Mucosa of descending colon (tissue), 3 donors: ENCODE results near the gene HDAC10. TPM values are rescaled to one million over a fixed set of nuclear protein-coding genes. Genes with fewer than 3 reads are reported as not detected.

Experiments
- ATAC-seq: fragments of 200-7000 bp; cut with Tn5 transposase; one replicate; pipeline ENCODE4 v1.9.1; 2020; ENCODE audit warnings: mild to moderate bottlenecking, moderate library complexity
- DNase-seq, 3 donors: peaks; one replicate each; pipeline ENCODE4 v3.0.0-alpha.2; 2020
- H3K36me3 ChIP-seq: fragments of 200-600 bp; one replicate; pipeline ENCODE4 v1.8.0; 2021; ENCODE audit warnings: low read depth, mild to moderate bottlenecking
- H3K4me1 ChIP-seq: fragments of 200-600 bp; one replicate; pipeline ENCODE4 v1.8.0; 2021; ENCODE audit warnings: low read depth, mild to moderate bottlenecking
- H3K4me3 ChIP-seq: fragments of 200-600 bp; one replicate; pipeline ENCODE4 v1.8.0; 2021; ENCODE audit warnings: mild to moderate bottlenecking
- H3K9me3 ChIP-seq: fragments of 200-600 bp; one replicate; pipeline ENCODE4 v1.8.0; 2021; ENCODE audit warnings: mild to moderate bottlenecking
- intact Hi-C, 2 donors: fragments of 100-400 bp; cut with DNase I in 1 of 2; cut with micrococcal nuclease in 1 of 2; formaldehyde crosslinking; loops; one replicate each; pipeline versions ENCODE4 v1.11.0 to v1.11.1; 2022; cut with DNase I, micrococcal nuclease
- total RNA-seq, 3 donors: library from RNA; stranded (reverse); fragmentation: NEBNext Ultra II Directional in 2 of 3; extraction: Animal tissue kit (Norgen Biotek cat#: 25700) in 2 of 3; gene quantifications; one replicate each; pipeline versions ENCODE4 v1.2.1 to v1.2.4, GENCODE V29; 2021 to 2023
- TF ChIP-seq, protein P1 (sequence below): fragments of 200-600 bp; IDR thresholded peaks from one replicate; pipeline ENCODE4 v1.8.0; 2022; ENCODE audit warnings: antibody characterized with exemption, mild to moderate bottlenecking
- donor health status: DM: no; HTN: no; CAD: no; lungs with moderate emphysema.
- donor health status: DM: no; HTN: no; CAD: no.
- donor health status: DM: no; HTN: yes; CAD: no.

The HDAC10 gene
- total RNA-seq, 3 donors from 2014 or later, result 39.5 to 66.3 (median 47.8) TPM

DNA sequence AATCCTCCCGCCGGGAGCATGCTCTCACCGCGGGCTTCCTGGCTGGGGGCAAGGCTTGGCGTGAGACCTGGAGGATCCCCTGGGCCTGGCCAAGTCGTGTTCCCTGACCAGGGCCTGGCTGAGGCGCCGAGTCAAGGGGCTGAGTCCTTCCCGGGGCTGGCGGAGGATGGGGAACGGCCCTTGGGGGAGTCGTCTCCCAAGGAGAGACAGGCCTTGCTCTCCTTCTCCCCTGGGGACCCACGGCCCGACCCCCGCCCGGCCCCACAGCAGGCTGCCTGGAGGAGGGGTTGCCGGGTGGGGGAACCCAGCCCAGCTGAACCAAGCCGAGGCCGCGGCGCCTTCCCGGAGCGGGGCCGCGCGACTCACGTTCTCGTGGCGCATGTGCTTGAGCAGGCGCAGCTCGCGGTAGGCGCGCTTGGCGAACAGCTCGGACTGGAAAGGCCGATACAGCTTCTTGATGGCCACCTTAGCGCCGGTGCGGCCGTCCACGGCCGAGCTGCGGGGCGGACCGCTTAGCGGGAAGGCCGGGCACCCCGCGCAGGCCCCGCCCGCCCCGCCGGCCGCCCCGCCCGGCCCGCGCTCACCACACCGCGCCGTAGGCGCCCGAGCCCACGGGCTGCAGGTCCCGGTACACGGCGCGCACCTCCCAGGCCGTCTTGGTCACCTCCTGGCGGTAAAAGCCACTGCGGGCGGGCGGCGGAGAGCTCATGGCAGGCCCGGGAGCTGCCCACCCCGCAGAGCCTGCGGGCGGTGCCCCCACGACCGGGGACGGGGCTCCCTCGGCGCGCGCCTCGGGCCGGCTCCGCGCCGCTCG, 9.9 kb upstream of the HDAC10 start:
- H3K4me1 ChIP-seq, result peaks cover 14% of the 10 kb centered on the region
- no peaks in the 10 kb centered on the region for H3K36me3 ChIP-seq
- no peak for DNase-seq
- TF ChIP-seq, protein P1, sequence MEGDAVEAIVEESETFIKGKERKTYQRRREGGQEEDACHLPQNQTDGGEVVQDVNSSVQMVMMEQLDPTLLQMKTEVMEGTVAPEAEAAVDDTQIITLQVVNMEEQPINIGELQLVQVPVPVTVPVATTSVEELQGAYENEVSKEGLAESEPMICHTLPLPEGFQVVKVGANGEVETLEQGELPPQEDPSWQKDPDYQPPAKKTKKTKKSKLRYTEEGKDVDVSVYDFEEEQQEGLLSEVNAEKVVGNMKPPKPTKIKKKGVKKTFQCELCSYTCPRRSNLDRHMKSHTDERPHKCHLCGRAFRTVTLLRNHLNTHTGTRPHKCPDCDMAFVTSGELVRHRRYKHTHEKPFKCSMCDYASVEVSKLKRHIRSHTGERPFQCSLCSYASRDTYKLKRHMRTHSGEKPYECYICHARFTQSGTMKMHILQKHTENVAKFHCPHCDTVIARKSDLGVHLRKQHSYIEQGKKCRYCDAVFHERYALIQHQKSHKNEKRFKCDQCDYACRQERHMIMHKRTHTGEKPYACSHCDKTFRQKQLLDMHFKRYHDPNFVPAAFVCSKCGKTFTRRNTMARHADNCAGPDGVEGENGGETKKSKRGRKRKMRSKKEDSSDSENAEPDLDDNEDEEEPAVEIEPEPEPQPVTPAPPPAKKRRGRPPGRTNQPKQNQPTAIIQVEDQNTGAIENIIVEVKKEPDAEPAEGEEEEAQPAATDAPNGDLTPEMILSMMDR, result no peak
- intact Hi-C loops, result no loop called here
- no peak overlapping the region for H3K4me3 ChIP-seq
- ATAC-seq, result peak; percentile 39
- no peaks in the 10 kb centered on the region for H3K9me3 ChIP-seq

DNA sequence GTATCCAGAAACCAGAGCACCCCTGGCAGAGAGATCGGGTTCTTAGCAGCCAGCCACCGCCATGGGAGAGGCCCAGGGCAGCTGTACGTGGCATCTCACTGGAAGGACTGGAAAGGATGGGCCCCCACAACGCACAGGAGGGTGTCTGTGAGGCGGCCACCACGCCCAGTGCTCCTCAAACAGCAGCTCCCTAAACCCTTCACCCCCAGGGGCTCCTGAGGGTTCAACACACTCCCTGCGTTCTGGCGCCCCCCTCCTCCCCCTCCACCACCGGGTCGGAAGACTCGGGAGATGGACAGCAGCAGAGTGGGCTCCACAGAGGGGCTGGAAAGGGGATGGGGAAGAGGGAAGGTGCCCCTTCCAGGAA, 9.4 kb upstream of the HDAC10 start:
- intact Hi-C loops, result no loop called here
- no peaks in the 10 kb centered on the region for H3K9me3 ChIP-seq
- H3K4me1 ChIP-seq, result peaks cover 14% of the 10 kb centered on the region

DNA sequence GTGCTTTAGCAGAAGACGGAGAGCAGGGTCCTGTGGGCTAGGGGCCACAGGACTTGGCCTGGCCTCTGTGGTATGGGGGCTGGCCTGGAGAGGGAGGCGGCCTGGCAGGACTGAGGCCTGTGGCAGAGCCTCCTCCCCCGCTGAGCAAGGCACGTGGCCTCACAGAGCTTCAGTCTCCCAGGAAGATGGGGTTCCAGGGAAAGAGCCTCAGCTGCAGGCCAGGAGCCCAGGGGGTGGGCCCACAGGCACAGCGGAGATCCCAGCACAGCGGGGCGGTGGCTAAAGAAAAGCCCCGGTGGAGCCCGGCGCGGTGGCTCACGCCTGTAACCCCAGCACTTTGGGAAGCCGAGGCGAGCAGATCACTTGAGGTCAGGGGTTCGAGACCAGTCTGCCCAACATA, 8.2 kb upstream of the HDAC10 start:
- Histone ChIP-seq H3K9me3 (no peaks in the 10 kb centered on the region), H3K4me3 (no peak overlapping the region), H3K36me3 (no peaks in the 10 kb centered on the region), H3K4me1 (peaks cover 14% of the 10 kb centered on the region)
- intact Hi-C loops, result no loop called here
- ATAC-seq, result no peak
- DNase-seq, result no peak
- TF ChIP-seq, protein P1, result no peak

More for the DNA sequence above, 9.4 kb upstream of the HDAC10 start:
- ATAC-seq (no peak), DNase-seq (no peak)
- Histone ChIP-seq H3K36me3 (no peaks in the 10 kb centered on the region), H3K4me3 (no peak overlapping the region)
- TF ChIP-seq, protein P1, result no peak

DNA sequence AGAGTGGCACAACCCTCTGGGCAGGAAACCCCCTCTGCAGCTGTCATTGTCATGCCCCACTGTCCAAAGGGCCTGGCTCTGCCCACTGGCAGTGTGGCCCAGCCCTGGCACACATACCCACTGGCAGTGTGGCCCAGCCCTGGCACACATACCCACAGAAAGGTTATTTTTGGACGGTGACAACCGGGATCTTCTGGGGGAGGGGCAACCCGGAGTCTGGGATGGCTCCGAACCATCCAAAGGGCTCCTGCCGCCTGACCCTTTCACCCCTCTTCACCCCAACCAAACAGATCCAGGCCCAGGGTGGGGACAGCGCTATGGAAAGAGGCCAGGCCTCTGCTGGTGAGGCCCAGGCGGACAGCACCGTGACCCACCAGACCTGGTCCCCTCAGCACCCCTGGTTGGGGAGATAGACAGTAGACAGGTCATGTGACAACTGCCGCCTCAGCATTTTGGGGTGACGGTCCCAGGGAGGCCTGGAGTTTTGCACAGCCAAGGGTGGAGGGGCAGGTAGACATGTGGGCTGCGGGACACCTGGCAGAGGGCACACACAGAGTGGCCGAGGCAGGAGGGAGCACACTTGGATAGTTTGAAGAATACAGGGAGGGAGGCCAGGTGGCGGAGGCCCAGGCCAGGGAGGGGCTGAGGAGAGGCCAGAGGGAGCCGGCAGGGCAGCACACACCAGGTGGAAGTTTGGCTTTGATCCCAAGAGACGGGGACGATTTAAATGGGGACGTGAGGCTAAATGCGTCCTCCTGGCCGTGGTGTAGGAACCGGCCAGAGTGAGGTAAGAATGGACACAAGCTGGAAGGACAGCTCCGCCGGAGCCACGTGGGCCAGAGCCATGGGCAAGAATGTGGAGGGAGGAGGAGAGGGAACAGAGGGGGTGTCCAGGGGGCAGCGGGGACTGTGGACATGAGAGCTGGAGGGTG, 7.6 kb upstream of the HDAC10 start:
- intact Hi-C loops, result no loop called here
- Histone ChIP-seq H3K9me3 (no peaks in the 10 kb centered on the region), H3K4me1 (peaks cover 14% of the 10 kb centered on the region), H3K4me3 (no peak overlapping the region), H3K36me3 (no peaks in the 10 kb centered on the region)
- ATAC-seq, result no peak
- DNase-seq, result no peak
- TF ChIP-seq, protein P1, result no peak

DNA sequence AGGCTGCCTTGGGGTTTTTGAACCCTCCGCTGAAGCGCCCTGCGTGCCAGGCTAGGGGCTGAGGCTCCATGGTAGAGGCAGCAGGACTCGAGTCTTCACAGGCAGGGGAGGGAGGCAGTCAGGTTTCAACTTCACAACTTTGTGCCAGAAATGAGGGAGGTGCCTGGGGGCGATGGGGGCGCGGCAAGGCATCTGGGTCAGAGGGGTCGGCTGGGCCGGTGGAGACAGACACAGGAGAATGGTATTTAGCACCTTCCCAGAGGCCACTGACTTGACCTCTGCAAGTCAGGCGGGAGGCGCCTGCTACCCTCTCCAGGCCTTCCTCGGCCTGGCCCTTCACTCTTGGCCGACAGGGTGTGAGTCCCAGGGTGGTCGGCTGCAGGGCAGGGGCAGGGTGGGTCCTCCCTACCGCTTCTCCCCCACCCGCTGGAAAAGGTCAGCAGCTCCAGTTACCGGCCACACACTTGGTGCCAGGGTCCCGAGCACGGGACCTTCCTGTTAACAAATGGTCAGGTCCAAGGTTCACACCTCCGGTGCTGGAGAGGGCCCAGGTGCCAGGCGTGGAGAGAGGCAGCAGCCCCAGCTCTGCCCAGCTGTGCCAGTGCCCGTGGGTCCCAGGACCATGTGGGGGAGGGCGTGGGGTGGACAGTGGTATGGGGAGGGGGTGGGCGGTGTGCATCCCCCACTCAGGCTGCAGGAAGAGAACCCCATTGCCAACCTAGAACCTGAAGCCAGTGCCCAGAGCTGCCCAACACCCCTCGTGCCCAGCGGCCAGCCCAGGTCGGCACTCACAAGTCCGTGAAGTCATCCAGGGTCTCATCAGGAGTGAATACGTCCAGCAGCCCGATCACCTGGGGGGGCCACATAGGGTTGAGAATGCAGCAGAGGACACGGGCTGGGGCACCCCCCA, 6.6 kb upstream of the HDAC10 start:
- intact Hi-C loops, result no loop called here

More for the DNA sequence above, 6.6 kb upstream of the HDAC10 start:
- no peak for DNase-seq
- peak; percentile 6 for ATAC-seq
- Histone ChIP-seq H3K4me3 (no peak overlapping the region), H3K4me1 (peaks cover 14% of the 10 kb centered on the region), H3K9me3 (no peaks in the 10 kb centered on the region), H3K36me3 (no peaks in the 10 kb centered on the region)
- TF ChIP-seq, protein P1, result no peak
